Measurements from ENCODE around the gene CDC5L. TPM values are rescaled to one million over a fixed set of nuclear protein-coding genes. Genes with fewer than 3 reads are reported as not detected.
"Not testable (repeated sequence)": the region's sequence is repeated elsewhere in the genome, so short reads cannot be mapped to it uniquely, and the experiment has no call there.

Gene CDC5L
- total RNA-seq, 2 donors from 2014 or later = 28.9 to 30.5 TPM

DNA sequence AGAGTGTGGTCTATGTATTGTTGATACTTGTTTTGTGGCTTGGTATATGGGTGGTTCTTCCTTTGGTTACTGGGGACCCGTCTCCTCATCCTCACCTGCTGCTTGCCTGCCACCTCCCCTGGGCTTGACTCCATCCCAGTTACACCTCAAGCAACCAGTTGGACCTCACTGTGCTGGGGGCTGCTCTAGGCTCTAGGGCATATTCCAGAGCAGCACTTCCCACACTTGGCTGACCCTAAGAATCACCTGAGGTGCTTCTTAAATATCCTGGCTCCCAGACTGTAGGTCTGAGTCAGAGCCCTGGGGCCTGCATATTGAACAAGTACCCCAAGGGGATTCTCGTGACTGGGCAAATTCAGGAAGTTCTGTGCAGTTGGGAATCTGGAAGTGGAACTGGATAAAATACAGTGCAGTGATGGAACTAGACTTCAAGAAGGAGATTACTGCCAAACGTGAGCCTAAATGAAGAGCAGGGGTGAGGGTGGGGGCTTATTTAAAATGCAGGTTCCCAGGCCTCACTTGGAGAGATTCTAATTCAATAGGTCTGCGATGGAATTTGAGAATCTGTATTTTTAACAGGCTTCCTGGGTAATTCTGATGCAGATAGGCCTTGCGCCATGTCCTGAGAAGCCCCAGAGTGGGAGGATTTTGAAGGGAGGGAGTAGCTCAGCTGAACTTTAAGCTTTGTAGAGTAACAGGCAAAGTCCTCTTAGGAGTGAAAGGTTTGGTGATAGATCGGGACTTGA, 37.4 kb upstream of the CDC5L start:
- no peak overlapping the region for H3K4me3 ChIP-seq (ENCODE audit: low read length)
- DNase-seq = no peak
- no peaks in the 10 kb centered on the region for H3K27me3 ChIP-seq (ENCODE audit: control insufficient read depth, insufficient read depth, low read length, poor library complexity, severe bottlenecking)
- Mint-ChIP-seq H3K9me3 (no peaks in the 10 kb centered on the region), H3K4me3 (no peak overlapping the region), H3K36me3 (ENCODE audit: low read depth) (no peaks in the 10 kb centered on the region), H3K4me1 (peaks cover 6% of the 10 kb centered on the region), H3K27ac (no peak overlapping the region), H3K27me3 (ENCODE audit: insufficient read depth) (no peaks in the 10 kb centered on the region)
- no peaks in the 10 kb centered on the region for H3K36me3 ChIP-seq (ENCODE audit: control insufficient read depth, insufficient read depth, low read length)
- no peak overlapping the region for H3K9ac ChIP-seq (ENCODE audit: extremely low read depth, low read length, poor library complexity, severe bottlenecking)
- H3K27ac ChIP-seq (ENCODE audit: low read depth, low read length) = no peak overlapping the region
- no peaks in the 10 kb centered on the region for H3K4me1 ChIP-seq (ENCODE audit: control insufficient read depth, insufficient read depth, low read length)
- TF ChIP-seq, protein P1, sequence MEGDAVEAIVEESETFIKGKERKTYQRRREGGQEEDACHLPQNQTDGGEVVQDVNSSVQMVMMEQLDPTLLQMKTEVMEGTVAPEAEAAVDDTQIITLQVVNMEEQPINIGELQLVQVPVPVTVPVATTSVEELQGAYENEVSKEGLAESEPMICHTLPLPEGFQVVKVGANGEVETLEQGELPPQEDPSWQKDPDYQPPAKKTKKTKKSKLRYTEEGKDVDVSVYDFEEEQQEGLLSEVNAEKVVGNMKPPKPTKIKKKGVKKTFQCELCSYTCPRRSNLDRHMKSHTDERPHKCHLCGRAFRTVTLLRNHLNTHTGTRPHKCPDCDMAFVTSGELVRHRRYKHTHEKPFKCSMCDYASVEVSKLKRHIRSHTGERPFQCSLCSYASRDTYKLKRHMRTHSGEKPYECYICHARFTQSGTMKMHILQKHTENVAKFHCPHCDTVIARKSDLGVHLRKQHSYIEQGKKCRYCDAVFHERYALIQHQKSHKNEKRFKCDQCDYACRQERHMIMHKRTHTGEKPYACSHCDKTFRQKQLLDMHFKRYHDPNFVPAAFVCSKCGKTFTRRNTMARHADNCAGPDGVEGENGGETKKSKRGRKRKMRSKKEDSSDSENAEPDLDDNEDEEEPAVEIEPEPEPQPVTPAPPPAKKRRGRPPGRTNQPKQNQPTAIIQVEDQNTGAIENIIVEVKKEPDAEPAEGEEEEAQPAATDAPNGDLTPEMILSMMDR (conservative IDR thresholded peaks at IDR 0.05) = no peak
- WGBS, 2 experiments (ENCODE audit: insufficient coverage in 1 of 2, insufficient read length in 1 of 2) = 78 to 87% methylated on average over 5 to 6 of the region's 6 CpGs
- H3K9me3 ChIP-seq (ENCODE audit: control insufficient read depth, low read length) = no peaks in the 10 kb centered on the region

DNA sequence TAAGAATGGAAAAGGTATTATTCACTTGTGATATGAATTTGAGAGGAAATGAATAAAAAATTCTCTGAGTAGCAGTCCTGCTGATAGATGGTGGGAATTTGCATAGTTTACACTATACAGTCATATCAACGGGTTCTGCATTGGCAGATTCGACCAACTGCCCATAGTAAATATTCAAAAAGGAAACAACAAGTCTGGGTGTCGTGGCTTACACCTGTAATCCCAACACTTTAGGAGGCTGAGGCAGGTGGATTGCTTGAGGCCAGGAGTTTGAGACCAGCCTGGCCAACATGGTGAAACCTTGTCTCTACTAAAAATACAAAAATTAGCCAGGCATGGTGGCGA, 36.9 kb upstream of the CDC5L start:
- H3K4me3 Mint-ChIP-seq; H3K9me3 ChIP-seq (ENCODE audit: control insufficient read depth, low read length); H3K4me1 ChIP-seq (ENCODE audit: control insufficient read depth, insufficient read depth, low read length); H3K27ac ChIP-seq (ENCODE audit: low read depth, low read length); H3K4me3 ChIP-seq (ENCODE audit: low read length); H3K36me3 ChIP-seq (ENCODE audit: control insufficient read depth, insufficient read depth, low read length); H3K36me3 Mint-ChIP-seq (ENCODE audit: low read depth); H3K9me3 Mint-ChIP-seq; H3K27me3 Mint-ChIP-seq (ENCODE audit: insufficient read depth); H3K4me1 Mint-ChIP-seq; DNase-seq; H3K27me3 ChIP-seq (ENCODE audit: control insufficient read depth, insufficient read depth, low read length, poor library complexity, severe bottlenecking); H3K9ac ChIP-seq (ENCODE audit: extremely low read depth, low read length, poor library complexity, severe bottlenecking); H3K27ac Mint-ChIP-seq: not testable (repeated sequence)
- 86 to 95% methylated on average over 4 of the region's 4 CpGs for WGBS, 2 experiments (ENCODE audit: insufficient coverage in 1 of 2, insufficient read length in 1 of 2)

DNA sequence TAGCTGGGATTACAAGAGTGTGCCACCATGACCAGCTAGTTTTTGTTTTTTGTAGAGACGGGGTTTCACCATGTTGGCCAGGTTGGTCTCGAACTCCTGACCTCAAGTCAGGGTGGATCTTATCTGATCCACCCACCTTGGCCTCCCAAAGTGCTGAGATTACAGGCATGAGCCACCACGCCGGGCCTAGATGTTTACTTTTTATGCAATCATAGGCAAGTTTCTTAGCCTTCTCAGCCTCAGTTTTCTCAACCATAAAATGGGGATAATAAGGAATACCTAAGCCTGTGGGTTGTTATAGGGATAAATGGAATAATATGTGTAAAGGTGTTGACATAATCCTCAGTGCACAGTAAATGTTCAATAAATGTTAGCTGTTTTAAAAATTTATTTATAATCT, 35.2 kb upstream of the CDC5L start:
- Histone ChIP-seq H3K36me3 (ENCODE audit: control insufficient read depth, insufficient read depth, low read length) (no peaks in the 10 kb centered on the region), H3K27ac (ENCODE audit: low read depth, low read length) (no peak overlapping the region), H3K27me3 (ENCODE audit: control insufficient read depth, insufficient read depth, low read length, poor library complexity, severe bottlenecking) (peaks cover 5% of the 10 kb centered on the region), H3K9ac (ENCODE audit: extremely low read depth, low read length, poor library complexity, severe bottlenecking) (no peak overlapping the region), H3K9me3 (ENCODE audit: control insufficient read depth, low read length) (peaks cover 6% of the 10 kb centered on the region), H3K4me1 (ENCODE audit: control insufficient read depth, insufficient read depth, low read length) (no peaks in the 10 kb centered on the region), H3K4me3 (ENCODE audit: low read length) (no peak overlapping the region)
- DNase-seq = no peak
- Mint-ChIP-seq H3K4me3 (no peak overlapping the region), H3K36me3 (ENCODE audit: low read depth) (no peaks in the 10 kb centered on the region), H3K9me3 (no peaks in the 10 kb centered on the region), H3K27ac (no peak overlapping the region), H3K27me3 (ENCODE audit: insufficient read depth) (peaks cover 16% of the 10 kb centered on the region), H3K4me1 (peaks cover 6% of the 10 kb centered on the region)
- TF ChIP-seq, protein P1 (conservative IDR thresholded peaks at IDR 0.05) = no peak
- WGBS, 2 experiments (ENCODE audit: insufficient coverage in 1 of 2, insufficient read length in 1 of 2) = 86 to 92% methylated on average over 3 to 4 of the region's 4 CpGs

DNA sequence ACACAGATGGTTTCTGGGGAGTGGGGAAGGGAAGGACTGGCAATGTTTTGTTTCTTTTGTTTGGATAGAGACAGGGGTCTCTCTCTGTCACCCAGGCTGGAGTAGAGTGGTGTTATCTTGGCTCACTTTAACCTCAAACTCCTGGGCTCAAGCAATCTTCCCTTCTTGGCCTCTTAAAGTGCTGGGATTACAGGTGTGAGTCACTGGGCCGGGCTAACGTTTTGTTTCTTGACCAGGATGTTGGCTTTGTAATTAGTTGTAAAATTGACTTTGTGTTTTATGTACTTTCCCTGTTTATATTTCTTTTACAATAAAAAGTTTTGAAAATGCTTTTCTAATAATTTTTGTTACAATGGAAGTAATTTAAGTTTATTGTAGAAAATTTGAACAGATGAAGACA, 34.2 kb upstream of the CDC5L start:
- no peak overlapping the region for H3K27ac Mint-ChIP-seq
- peaks cover 6% of the 10 kb centered on the region for H3K4me1 Mint-ChIP-seq
- TF ChIP-seq, protein P1 (conservative IDR thresholded peaks at IDR 0.05) = no peak
- no peak overlapping the region for H3K4me3 Mint-ChIP-seq
- Histone ChIP-seq H3K27me3 (ENCODE audit: control insufficient read depth, insufficient read depth, low read length, poor library complexity, severe bottlenecking) (peaks cover 5% of the 10 kb centered on the region), H3K36me3 (ENCODE audit: control insufficient read depth, insufficient read depth, low read length) (no peaks in the 10 kb centered on the region), H3K9me3 (ENCODE audit: control insufficient read depth, low read length) (peaks cover 6% of the 10 kb centered on the region), H3K4me1 (ENCODE audit: control insufficient read depth, insufficient read depth, low read length) (no peaks in the 10 kb centered on the region), H3K4me3 (ENCODE audit: low read length) (no peak overlapping the region), H3K9ac (ENCODE audit: extremely low read depth, low read length, poor library complexity, severe bottlenecking) (no peak overlapping the region), H3K27ac (ENCODE audit: low read depth, low read length) (no peak overlapping the region)
- H3K27me3 Mint-ChIP-seq (ENCODE audit: insufficient read depth) = peaks cover 16% of the 10 kb centered on the region
- WGBS, 2 experiments (ENCODE audit: insufficient coverage in 1 of 2, insufficient read length in 1 of 2) = 65% methylated on average over 2 of the region's 2 CpGs; no CpG with 5 or more reads in 1 of the 2 experiments
- H3K9me3 Mint-ChIP-seq = no peaks in the 10 kb centered on the region
- no peaks in the 10 kb centered on the region for H3K36me3 Mint-ChIP-seq (ENCODE audit: low read depth)
- no peak for DNase-seq

All from endodermal cell (in vitro differentiated cells).